Neural progenitor cell (in vitro differentiated cells): ENCODE results near the gene SLC35F4.

Source experiments
- CTCF ChIP-seq: fragments of 200-600 bp; sonication (generic); IDR thresholded peaks from 2 replicates; pipeline ENCODE4 v1.5.1; 2017; ENCODE audit warnings: antibody characterized with exemption, mild to moderate bottlenecking
- EZH2 ChIP-seq: fragments of 200-600 bp; sonication (generic); IDR thresholded peaks from 2 replicates; pipeline ENCODE4 v1.6.1; 2017; ENCODE audit warnings: antibody characterized with exemption, mild to moderate bottlenecking, moderate library complexity

- no peak for TF ChIP-seq CTCF
- TF ChIP-seq EZH2, result no peak
These were observed 111.4 kb downstream of the SLC35F4 start for GRCh38 chr14:57754527-57754926.
